Heart left ventricle (tissue), 16 donors: ENCODE results near the gene C2CD2. TPM values are rescaled to one million over a fixed set of nuclear protein-coding genes. Genes with fewer than 3 reads are reported as not detected.

Experiments used
- ATAC-seq, 4 donors: fragments of 200-7000 bp; cut with Tn5 transposase; one replicate each; pipeline ENCODE4 v1.9.1; 2020 to 2022; ENCODE audit warnings: moderate library complexity in 4 of 4, mild to moderate bottlenecking in 3 of 4, moderate number of reproducible peaks in 1 of 4
- DNase-seq, 5 donors: peaks; one replicate each; pipeline ENCODE4 v3.0.0-alpha.2; 2020
- H3K27ac ChIP-seq, 12 donors: fragments of 200-600 bp; sonication (generic) in 4 of 12; one replicate each; pipeline versions ENCODE4 v1.5.0 to v1.8.0; 2016 to 2022; ENCODE audit warnings: mild to moderate bottlenecking in 2 of 12
- H3K27me3 ChIP-seq, 9 donors: fragments of 200-600 bp; sonication (generic) in 2 of 9; one replicate each; pipeline versions ENCODE4 v1.5.1 to v1.8.0; 2016 to 2022; ENCODE audit warnings: mild to moderate bottlenecking in 3 of 9
- H3K36me3 ChIP-seq, 9 donors: fragments of 200-600 bp; sonication (generic) in 2 of 9; one replicate each; pipeline versions ENCODE4 v1.5.0 to v1.8.0; 2018 to 2022; ENCODE audit warnings: mild to moderate bottlenecking in 2 of 9
- H3K4me1 ChIP-seq, 12 donors: fragments of 200-600 bp; sonication (generic) in 4 of 12; one replicate each; pipeline versions ENCODE4 v1.5.0 to v1.8.0; 2016 to 2022; ENCODE audit warnings: mild to moderate bottlenecking in 3 of 12
- H3K4me3 ChIP-seq, 12 donors: fragments of 200-600 bp; sonication (generic) in 4 of 12; one replicate each; pipeline versions ENCODE4 v1.5.0 to v1.8.0; 2017 to 2022; ENCODE audit warnings: mild to moderate bottlenecking in 9 of 12, moderate library complexity in 4 of 12
- H3K9me3 ChIP-seq, 12 donors: fragments of 200-600 bp; sonication (generic) in 4 of 12; one replicate each; pipeline versions ENCODE4 v1.5.0 to v1.8.0; 2016 to 2022; ENCODE audit warnings: mild to moderate bottlenecking in 1 of 12
- CTCF ChIP-seq, 12 donors: fragments of 200-600 bp; sonication (generic) in 4 of 12; IDR thresholded peaks; one replicate each; pipeline versions ENCODE4 v1.5.0 to v1.8.0; 2018 to 2022; ENCODE audit warnings: antibody characterized with exemption in 12 of 12, mild to moderate bottlenecking in 5 of 12
- POLR2A ChIP-seq, 2 donors: fragments of 450-650 bp; IDR thresholded peaks; one replicate each; pipeline ENCODE4 v1.6.1; 2017; ENCODE audit warnings: antibody characterized with exemption in 2 of 2, mild to moderate bottlenecking in 2 of 2, moderate library complexity in 2 of 2
- WGBS, 4 donors: extraction: QIAGEN DNeasy Blood & Tissue Kit in 2 of 4; methylation state at CpG; one replicate each; pipeline versions ENCODE4 v1.1.5 to v1.1.7; 2013 to 2018; 5-methylcytosine and 5-hydroxymethylcytosine counted together
- intact Hi-C, 10 donors: fragments of 100-400 bp; cut with DNase I; formaldehyde crosslinking; loops; one replicate each; pipeline versions ENCODE4 v1.11.1 to v1.14.2; 2022
- polyA plus RNA-seq, 2 donors: library from polyadenylated mRNA; stranded (reverse); fragments of 200-250 nt; gene quantifications; one replicate each; pipeline ENCODE4 v1.2.3, GENCODE V29; 2013
- total RNA-seq, 9 donors: library from RNA; depleted of rRNA in 2 of 9; stranded (reverse); fragments of >200 nt in 2 of 9; fragmentation: NEBNext Ultra II Directional in 3 of 9; extraction: Animal tissue kit (Norgen Biotek cat#: 25700) in 3 of 9; gene quantifications; one replicate each; pipeline versions ENCODE4 v1.1.0 to v1.2.4, GENCODE V29; 2016 to 2023
- donor health status: ischemic (EF 13 %, LVEDD 7.1; RV severe dilation, severe dysfunction).
- donor health status: healthy with polysubstance abuse.
- donor health status: DM: no; HTN: yes; CAD: no.
- donor health status: DM: no; HTN: no; CAD: no.
- donor health status: ischemic (EF 25% LVEDD 6.9; RV normal size, moderate dysfunction).
- donor health status: ischemic (EF 25% LVEDD 5.7; RV mildly dilated, moderate dysfunction).
- donor health status: healthy.
- donor health status: DM: yes; HTN: yes; CAD: no.
- donor health status: ischemic (EF 35%, LVEDD 5.7; RV mildly dilated, moderate dysfunction).
- donor health status: nonischemic (EF 11% LVEDD 7.7; RV severe dilation, severe dysfunction).
- donor health status: DM: yes; HTN: yes; CAD: no.
- donor health status: PGD.
- donor health status: ischemic (EF 29% LVEDD 5.4; RV normal size, mild dysfunction).
- donor health status: nonischemic (EF 23%, LVEDD 6.1; RV moderate dilation, normal function).

The C2CD2 gene
- total and polyA plus RNA-seq, 11 donors = 3.8 to 13.9 (median 6.0) TPM

DNA sequence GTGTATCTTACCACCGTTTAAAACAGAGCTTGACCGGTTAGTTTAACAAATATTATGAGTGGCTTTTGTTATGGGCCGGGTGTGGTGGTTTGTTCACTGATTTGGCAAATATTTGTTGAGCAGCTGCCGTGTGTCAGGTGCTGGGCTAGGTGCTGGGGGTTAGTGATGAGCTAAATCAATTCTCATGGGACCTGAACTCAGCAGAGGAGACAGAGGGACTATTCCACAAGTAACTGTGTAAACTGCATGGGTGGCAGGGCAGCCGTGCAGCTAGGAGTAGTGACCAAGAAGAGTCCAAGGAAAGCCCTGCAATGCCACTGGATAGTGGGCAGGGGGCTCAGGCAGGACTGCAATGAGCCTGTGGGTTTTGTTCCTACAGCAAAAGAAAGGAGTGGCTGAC lies 11.2 kb upstream of the C2CD2 start:
- 80 to 83% (median 82%) methylated on average over 5 of the region's 5 CpGs for WGBS, 4 donors
- ATAC-seq (no peak), DNase-seq (no peak)
- Histone ChIP-seq H3K27ac (no peak overlapping the region), H3K4me3 (no peak overlapping the region), H3K27me3 (peaks cover 0 to 5% (median 0%) of the 10 kb centered on the region in 9 donors), H3K4me1 (peaks cover 0 to 4% (median 0%) of the 10 kb centered on the region in 12 donors), H3K9me3 (no peaks in the 10 kb centered on the region), H3K36me3 (no peaks in the 10 kb centered on the region)
- TF ChIP-seq CTCF (IDR thresholded peaks at IDR 0.05) (no peak), POLR2A (IDR thresholded peaks at IDR 0.05) (no peak)
- intact Hi-C loops = no loop called here

DNA sequence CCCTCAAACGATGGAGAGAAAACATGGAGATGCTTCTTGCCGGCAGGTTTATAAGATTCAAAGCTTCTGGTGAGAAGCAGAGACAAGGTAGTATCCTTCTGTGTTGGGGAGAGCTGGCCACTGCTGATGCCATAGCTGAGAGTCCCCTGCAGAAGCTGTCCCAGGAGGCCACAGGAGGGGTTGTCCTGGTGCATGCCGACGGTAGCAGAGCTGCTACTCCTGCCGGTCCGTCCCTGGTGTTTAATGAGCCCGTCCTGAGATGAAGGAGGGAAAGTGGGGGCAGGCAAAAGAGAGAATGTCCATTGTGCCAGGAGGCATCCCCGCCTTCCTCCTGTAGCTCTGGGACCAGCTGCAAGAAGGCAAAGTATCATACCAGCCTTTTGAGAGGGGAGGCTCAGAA lies 10.4 kb upstream of the C2CD2 start:
- intact Hi-C loops = loop anchor here in 1 of 10 donors (5.0 kb wide), 1 partner anchor 48 kb away; the partner anchor contains the start of gene ZBTB21
- ATAC-seq = no peak
- TF ChIP-seq POLR2A (IDR thresholded peaks at IDR 0.05) (no peak), CTCF (IDR thresholded peaks at IDR 0.05) (no peak)
- H3K36me3 ChIP-seq = no peaks in the 10 kb centered on the region
- no peak overlapping the region for H3K4me3 ChIP-seq
- H3K27me3 ChIP-seq = peaks cover 0 to 5% (median 0%) of the 10 kb centered on the region in 9 donors
- no peak for DNase-seq
- H3K4me1 ChIP-seq = peaks cover 0 to 4% (median 0%) of the 10 kb centered on the region in 12 donors
- 73 to 78% (median 74%) methylated on average over 7 to 8 of the region's 8 CpGs for WGBS, 4 donors
- H3K9me3 ChIP-seq = no peaks in the 10 kb centered on the region
- no peak overlapping the region for H3K27ac ChIP-seq

DNA sequence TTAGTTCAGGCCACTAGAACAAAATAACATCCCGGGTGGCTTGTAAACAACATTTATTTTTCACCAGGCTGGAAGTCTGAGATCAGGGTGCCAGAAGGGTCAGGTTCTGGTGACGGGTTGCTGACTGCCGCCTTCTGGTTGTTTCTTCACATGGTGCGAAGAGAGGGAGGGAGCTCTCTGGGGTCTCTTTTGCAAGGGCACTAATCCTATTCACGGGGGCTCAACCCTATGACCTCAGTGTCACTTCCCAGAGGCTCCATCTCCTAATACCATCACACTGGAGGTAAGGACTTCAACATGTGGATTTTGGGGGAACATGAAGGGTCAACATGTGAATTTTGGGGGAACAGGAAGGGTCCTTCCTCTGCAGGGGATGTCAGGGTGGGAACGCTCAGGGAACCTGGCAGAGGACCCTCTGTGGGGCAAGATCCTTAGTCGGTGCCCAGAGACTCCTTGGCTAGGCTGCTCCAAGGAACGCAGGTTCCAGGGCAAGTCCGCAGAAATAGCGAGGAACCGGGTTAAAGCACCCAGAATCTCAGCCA lies 8.7 kb upstream of the C2CD2 start:
- TF ChIP-seq CTCF (IDR thresholded peaks at IDR 0.05) = no peak
- TF ChIP-seq POLR2A (IDR thresholded peaks at IDR 0.05) = no peak
- ATAC-seq = no peak
- WGBS, 4 donors = 91 to 94% (median 92%) methylated on average over 11 of the region's 11 CpGs

GRCh38 chr21:41961753-41962152 lies 7.9 kb upstream of the C2CD2 start:
- DNase-seq = no peak
- no peak overlapping the region for H3K27ac ChIP-seq
- H3K4me1 ChIP-seq = peaks cover 4 to 24% (median 18%) of the 10 kb centered on the region in 12 donors
- TF ChIP-seq CTCF (IDR thresholded peaks at IDR 0.05) (no peak), POLR2A (IDR thresholded peaks at IDR 0.05) (no peak)
- no peak for ATAC-seq
- intact Hi-C loops = loop anchor here in 1 of 10 donors (5.0 kb wide), 1 partner anchor 51 kb away; the partner anchor contains the start of gene ZBTB21
- no peaks in the 10 kb centered on the region for H3K9me3 ChIP-seq
- H3K27me3 ChIP-seq = peaks cover 0 to 5% (median 0%) of the 10 kb centered on the region in 9 donors
- WGBS, 4 donors = 59 to 73% (median 66%) methylated on average over 7 to 8 of the region's 8 CpGs
- H3K4me3 ChIP-seq = no peak overlapping the region
- H3K36me3 ChIP-seq = no peaks in the 10 kb centered on the region

More for the DNA sequence above, 8.7 kb upstream of the C2CD2 start:
- H3K4me1 ChIP-seq = peaks cover 0 to 17% (median 11%) of the 10 kb centered on the region in 12 donors
- intact Hi-C loops = loop anchor here in 1 of 10 donors (5.0 kb wide), 1 partner anchor 50 kb away; the partner anchor contains the start of gene ZBTB21
- no peak for DNase-seq
- peaks cover 0 to 5% (median 0%) of the 10 kb centered on the region in 9 donors for H3K27me3 ChIP-seq
- no peaks in the 10 kb centered on the region for H3K36me3 ChIP-seq
- H3K4me3 ChIP-seq = no peak overlapping the region
- H3K9me3 ChIP-seq = no peaks in the 10 kb centered on the region
- H3K27ac ChIP-seq = no peak overlapping the region
